Dermis blood vessel endothelial cell (primary cell): ENCODE measurements around the gene SNIP1. TPM values are rescaled to one million over a fixed set of nuclear protein-coding genes. Genes with fewer than 3 reads are reported as not detected.
"Not testable (repeated sequence)": the region's sequence is repeated elsewhere in the genome, so short reads cannot be mapped to it uniquely, and the experiment has no call there.

Experiments used
- DNase-seq: peaks from one replicate; pipeline ENCODE4 v3.0.0; 2010
- total RNA-seq: library from RNA; depleted of rRNA; stranded (reverse); fragments of >200 nt; gene quantifications from 2 replicates; pipeline ENCODE4 v1.2.3, GENCODE V29; 2014

The SNIP1 gene
- total RNA-seq, 1 donor from 2014 or later, result 25.7 TPM

DNA sequence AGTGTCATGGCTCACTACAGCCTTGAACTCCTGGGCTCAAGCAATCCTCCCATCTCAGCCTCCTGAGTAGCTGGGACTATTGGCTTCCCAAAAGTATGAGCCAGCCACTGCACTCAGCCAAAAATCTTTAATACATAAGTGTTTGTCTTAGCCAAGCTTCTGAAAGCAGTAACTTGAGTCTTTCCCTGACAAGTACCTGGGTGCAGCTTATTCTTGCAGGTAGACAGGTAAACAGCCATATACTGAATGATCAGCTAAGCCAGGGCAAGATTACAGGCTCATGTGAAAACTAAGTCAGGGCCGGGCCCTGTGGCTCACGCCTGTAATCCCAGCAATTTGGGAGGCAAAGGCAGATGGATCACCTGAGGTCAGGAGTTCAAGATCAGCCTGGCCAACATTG lies 47.4 kb downstream of the SNIP1 start:
- no peak for DNase-seq

- not testable (repeated sequence) for DNase-seq
Measured at GRCh38 chr1:37502791-37503190, 51.3 kb downstream of the SNIP1 start.

- DNase-seq, result no peak
Measured at GRCh38 chr1:37502104-37502503, 52.0 kb downstream of the SNIP1 start.

- DNase-seq, result no peak
Measured at GRCh38 chr1:37501661-37502060, 52.4 kb downstream of the SNIP1 start.

- DNase-seq, result peak; percentile 85
Measured at GRCh38 chr1:37498872-37499617, 55.0 kb downstream of the SNIP1 start.

GRCh38 chr1:37497832-37498231 lies 56.3 kb downstream of the SNIP1 start:
- DNase-seq, result no peak

DNA sequence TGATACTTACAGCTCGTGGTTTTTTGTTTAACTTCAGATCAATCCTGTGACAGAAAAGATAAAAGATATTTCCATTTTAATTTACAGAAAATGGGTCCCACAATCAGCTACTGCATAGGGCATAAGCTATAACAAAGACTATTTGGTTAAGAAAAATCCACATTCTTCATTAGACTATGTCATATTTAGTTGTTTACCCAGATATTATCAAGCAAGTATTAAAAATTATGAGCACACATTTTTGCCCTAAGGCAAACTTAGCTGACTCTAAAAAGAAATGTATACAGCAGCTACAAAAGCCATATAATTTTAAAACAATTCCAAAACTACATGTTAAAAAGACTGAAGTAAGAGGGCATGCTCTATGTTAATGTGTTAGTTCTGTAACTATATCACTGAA lies 58.2 kb downstream of the SNIP1 start:
- no peak for DNase-seq

- no peak for DNase-seq
Measured at GRCh38 chr1:37493336-37494098, 60.6 kb downstream of the SNIP1 start.

GRCh38 chr1:37487619-37487984 lies 66.5 kb downstream of the SNIP1 start:
- DNase-seq, result no peak

- DNase-seq, result peak; percentile 86
Measured at GRCh38 chr1:37486680-37487618, 67.1 kb downstream of the SNIP1 start.

GRCh38 chr1:37485902-37486679 lies 68.0 kb downstream of the SNIP1 start:
- no peak for DNase-seq

Other genes starting within 250 kb of the SNIP1 start
- 3.3 and 5.4 TPM in 2 replicates for gene ZC3H12A, start 79.7 kb downstream of the SNIP1 start, total RNA-seq
- 49.7 and 82.9 TPM in 2 replicates for gene MEAF6, start 39.5 kb downstream of the SNIP1 start, total RNA-seq
- gene DNALI1, start 2.6 kb upstream of the SNIP1 start, total RNA-seq, result 0.37 and 0.51 TPM in 2 replicates
- gene GNL2, start 41.6 kb upstream of the SNIP1 start, total RNA-seq, result 47.3 and 56.8 TPM in 2 replicates
- not detected in 2 replicates for gene RSPO1, start 80.6 kb upstream of the SNIP1 start, total RNA-seq
- gene CDCA8, start 138.2 kb upstream of the SNIP1 start, total RNA-seq, result 3.7 and 23.0 TPM in 2 replicates
- gene EPHA10, start 210.8 kb upstream of the SNIP1 start, total RNA-seq, result 0.05 TPM in 1 of 2 replicates, not detected in the other
- gene MANEAL, start 239.6 kb upstream of the SNIP1 start, total RNA-seq, result 1.0 TPM in 2 replicates